HG02798 (cell line): Measurements from ENCODE around the gene PRPF6.
"Not testable (repeated sequence)": the region's sequence is repeated elsewhere in the genome, so short reads cannot be mapped to it uniquely, and the experiment has no call there.

Experiments
- ATAC-seq: cut with Tn5 transposase; IDR thresholded peaks from one replicate; pipeline ENCODE4 v1.9.1; 2021; ENCODE audit warnings: mild to moderate bottlenecking; ENCODE audit not compliant: unreplicated experiment, poor library complexity

Gene PRPF6

GRCh38 chr20:64006902-64007301 is 26.0 kb downstream of the PRPF6 start:
- peak; percentile 32 for ATAC-seq

GRCh38 chr20:64009811-64010387 is 29.0 kb downstream of the PRPF6 start:
- ATAC-seq, result no peak

- no peak for ATAC-seq
Observed at GRCh38 chr20:64010711-64011237, 29.8 kb downstream of the PRPF6 start.

- no peak for ATAC-seq
Observed at GRCh38 chr20:64011366-64011779, 30.4 kb downstream of the PRPF6 start.

- not testable (repeated sequence) for ATAC-seq
Observed at GRCh38 chr20:64012385-64013154, 31.6 kb downstream of the PRPF6 start.

GRCh38 chr20:64015635-64016034 is 34.7 kb downstream of the PRPF6 start:
- no peak for ATAC-seq

GRCh38 chr20:64021124-64021975 is 40.4 kb downstream of the PRPF6 start:
- no peak for ATAC-seq

GRCh38 chr20:64022671-64023360 is 41.9 kb downstream of the PRPF6 start:
- ATAC-seq, result no peak

- no peak for ATAC-seq
Observed at GRCh38 chr20:64023361-64024140, 42.6 kb downstream of the PRPF6 start.

- ATAC-seq, result no peak
Observed at GRCh38 chr20:64024141-64024990, 43.4 kb downstream of the PRPF6 start.

- no peak for ATAC-seq
Observed at GRCh38 chr20:64025101-64025825, 44.3 kb downstream of the PRPF6 start.

- no peak for ATAC-seq
Observed at GRCh38 chr20:64025826-64026412, 45.0 kb downstream of the PRPF6 start.

GRCh38 chr20:64027981-64028685 is 47.2 kb downstream of the PRPF6 start:
- no peak for ATAC-seq

GRCh38 chr20:64029293-64030117 is 48.6 kb downstream of the PRPF6 start:
- no peak for ATAC-seq

- ATAC-seq, result no peak
Observed at GRCh38 chr20:64030371-64031134, 49.6 kb downstream of the PRPF6 start.
